C4-2B (cell line): ENCODE measurements around the gene GALNTL6.

Experiments
- H3K27ac ChIP-seq: fragments of 450-650 bp; 2 replicates; pipeline ENCODE4 v1.5.1; 2017
- ZFX ChIP-seq: fragments of 450-650 bp; IDR thresholded peaks from 2 replicates; pipeline ENCODE4 v1.6.1; 2017
- TF ChIP-seq, protein P1 (sequence below): fragments of 450-650 bp; conservative IDR thresholded peaks from 2 replicates; pipeline ENCODE4 v1.5.1; 2017; ENCODE audit warnings: mild to moderate bottlenecking

The GALNTL6 gene

DNA sequence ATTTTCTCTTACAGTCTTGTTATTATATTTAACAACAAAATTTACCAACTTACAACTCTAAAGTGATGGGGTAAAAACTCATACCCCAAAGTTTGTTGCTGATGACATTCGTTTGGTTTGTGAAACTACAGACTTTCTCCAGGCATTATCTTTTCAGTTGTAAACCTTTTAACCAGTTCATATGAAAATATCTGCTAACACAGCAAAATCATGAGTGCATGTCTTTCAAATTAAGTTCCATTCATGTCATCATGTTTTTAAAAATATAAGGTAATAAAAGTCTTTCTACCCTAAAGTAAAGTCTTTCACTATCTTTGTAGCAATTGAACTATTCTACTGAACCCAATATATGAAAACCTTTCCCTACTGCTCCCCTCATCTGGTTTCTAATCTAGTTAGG lies 3.4 kb upstream of the GALNTL6 start:
- TF ChIP-seq, protein P1, sequence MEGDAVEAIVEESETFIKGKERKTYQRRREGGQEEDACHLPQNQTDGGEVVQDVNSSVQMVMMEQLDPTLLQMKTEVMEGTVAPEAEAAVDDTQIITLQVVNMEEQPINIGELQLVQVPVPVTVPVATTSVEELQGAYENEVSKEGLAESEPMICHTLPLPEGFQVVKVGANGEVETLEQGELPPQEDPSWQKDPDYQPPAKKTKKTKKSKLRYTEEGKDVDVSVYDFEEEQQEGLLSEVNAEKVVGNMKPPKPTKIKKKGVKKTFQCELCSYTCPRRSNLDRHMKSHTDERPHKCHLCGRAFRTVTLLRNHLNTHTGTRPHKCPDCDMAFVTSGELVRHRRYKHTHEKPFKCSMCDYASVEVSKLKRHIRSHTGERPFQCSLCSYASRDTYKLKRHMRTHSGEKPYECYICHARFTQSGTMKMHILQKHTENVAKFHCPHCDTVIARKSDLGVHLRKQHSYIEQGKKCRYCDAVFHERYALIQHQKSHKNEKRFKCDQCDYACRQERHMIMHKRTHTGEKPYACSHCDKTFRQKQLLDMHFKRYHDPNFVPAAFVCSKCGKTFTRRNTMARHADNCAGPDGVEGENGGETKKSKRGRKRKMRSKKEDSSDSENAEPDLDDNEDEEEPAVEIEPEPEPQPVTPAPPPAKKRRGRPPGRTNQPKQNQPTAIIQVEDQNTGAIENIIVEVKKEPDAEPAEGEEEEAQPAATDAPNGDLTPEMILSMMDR = no peak
- no peak for TF ChIP-seq ZFX
- H3K27ac ChIP-seq = no peak overlapping the region

GRCh38 chr4:171812333-171812664 lies 905 bp upstream of the GALNTL6 start:
- TF ChIP-seq ZFX = no peak
- TF ChIP-seq, protein P1 = no peak
- H3K27ac ChIP-seq = peak overlapping the region; percentile 54

DNA sequence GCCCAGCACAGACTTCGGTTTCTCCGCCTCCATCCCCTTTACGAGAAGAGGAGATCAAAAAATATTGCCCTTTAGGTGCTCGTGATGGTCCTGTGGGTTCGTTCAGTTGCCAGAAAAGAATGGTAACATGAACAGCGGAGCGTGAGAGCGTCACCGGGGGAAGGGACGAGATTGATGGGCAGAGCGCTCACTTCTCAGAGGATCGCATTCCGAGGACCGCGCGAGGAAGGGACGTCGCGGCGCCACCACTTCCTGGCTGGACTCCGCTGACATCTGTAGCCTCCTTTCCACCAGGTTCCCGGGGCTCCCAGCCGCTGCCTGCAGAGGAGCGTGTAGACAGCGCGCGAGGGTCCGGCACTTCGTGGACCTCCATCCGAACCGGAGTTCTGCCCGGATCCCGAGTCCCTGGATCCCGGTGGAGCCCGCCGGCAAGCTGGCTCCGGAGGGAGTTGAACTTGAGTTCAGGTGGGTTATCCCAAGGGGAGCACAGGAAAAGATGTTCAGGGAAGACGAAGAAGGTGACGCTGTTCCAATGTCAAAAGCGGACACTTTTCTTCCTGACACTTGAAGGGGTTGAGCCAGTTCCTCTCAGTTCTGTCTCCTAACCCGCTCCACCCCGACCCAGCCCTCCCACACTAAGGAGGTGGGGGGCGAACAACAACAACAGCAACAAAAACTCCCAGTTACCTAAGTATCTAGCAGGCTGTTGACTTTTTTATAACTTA lies 484 bp downstream of the GALNTL6 start:
- TF ChIP-seq, protein P1 = no peak
- no peak for TF ChIP-seq ZFX
- H3K27ac ChIP-seq = no peak overlapping the region

GRCh38 chr4:171814545-171814944 lies 1.3 kb downstream of the GALNTL6 start:
- TF ChIP-seq, protein P1 = no peak
- TF ChIP-seq ZFX = no peak
- no peak overlapping the region for H3K27ac ChIP-seq

GRCh38 chr4:171817026-171817425 lies 3.8 kb downstream of the GALNTL6 start:
- no peak overlapping the region for H3K27ac ChIP-seq
- TF ChIP-seq, protein P1 = no peak
- no peak for TF ChIP-seq ZFX

- no peak overlapping the region for H3K27ac ChIP-seq
- no peak for TF ChIP-seq ZFX
- TF ChIP-seq, protein P1 = no peak
These were observed 21.4 kb downstream of the GALNTL6 start for GRCh38 chr4:171834640-171835039.

DNA sequence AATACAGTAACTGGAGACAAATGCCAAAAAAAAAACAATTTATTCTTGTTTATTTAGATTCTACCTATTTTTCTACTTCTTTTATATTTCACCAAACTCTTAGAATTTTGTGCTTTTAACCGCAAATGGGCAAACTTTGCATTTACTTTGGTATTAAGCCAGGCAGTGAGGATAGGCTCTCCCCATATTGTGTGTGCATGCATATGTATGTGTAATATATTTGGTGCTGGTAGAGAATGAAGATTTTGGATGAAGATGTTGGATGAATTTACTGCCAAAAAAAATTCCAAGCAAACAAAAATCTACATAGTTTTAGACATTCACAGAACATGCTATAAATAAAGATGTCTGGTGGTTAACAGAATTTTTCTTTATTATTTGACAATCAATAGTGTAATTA lies 30.3 kb downstream of the GALNTL6 start:
- no peak overlapping the region for H3K27ac ChIP-seq
- no peak for TF ChIP-seq ZFX
- TF ChIP-seq, protein P1 = no peak
